ENCODE measurements around the gene POFUT1. TPM values are rescaled to one million over a fixed set of nuclear protein-coding genes. Genes with fewer than 3 reads are reported as not detected.

The POFUT1 gene
- 67.4 and 68.8 TPM in 2 replicates for total RNA-seq

- Mint-ChIP-seq H3K27me3 (ENCODE audit: low read depth) (no peaks in the 10 kb centered on the region), H3K4me1 (ENCODE audit: low read depth) (peaks cover 64% of the 10 kb centered on the region), H3K27ac (peak within 1 kb of the TSS; percentile 91), H3K4me3 (ENCODE audit: low read depth) (peak within 1 kb of the TSS; percentile 98), H3K9me3 (no peaks in the 10 kb centered on the region), H3K36me3 (ENCODE audit: low read depth) (peaks cover 84% of the 10 kb centered on the region)
- intact Hi-C loops (cut with micrococcal nuclease) = loop anchor here (1.0 to 5.0 kb wide), 3 partner anchors 24 to 274 kb away; partner anchors contain the start of gene ASXL1
- peak; percentile 88 for DNase-seq (ENCODE audit: low spot score)
These were observed at the start of gene POFUT1, which contains the start of gene PLAGL2 for GRCh38 chr20:32207626-32208498. POFUT1 (plus strand) TSS chr20:32207880; CDS start chr20:32207942, 62 bp downstream. PLAGL2 (minus strand) TSS chr20:32207743; CDS start chr20:32202178, 5,565 bp downstream.

- Mint-ChIP-seq H3K27me3 (ENCODE audit: low read depth) (no peaks in the 10 kb centered on the region), H3K4me1 (ENCODE audit: low read depth) (peaks cover 3% of the 10 kb centered on the region), H3K4me3 (ENCODE audit: low read depth) (no peak overlapping the region), H3K36me3 (ENCODE audit: low read depth) (peaks cover 56% of the 10 kb centered on the region), H3K27ac (no peak overlapping the region), H3K9me3 (no peaks in the 10 kb centered on the region)
- no peak for DNase-seq (ENCODE audit: low spot score)
- intact Hi-C loops (cut with micrococcal nuclease) = no loop called here
These were observed 49.3 kb upstream of the POFUT1 start for GRCh38 chr20:32158351-32158750.

- Mint-ChIP-seq H3K4me1 (ENCODE audit: low read depth) (peaks cover 3% of the 10 kb centered on the region), H3K27me3 (ENCODE audit: low read depth) (no peaks in the 10 kb centered on the region), H3K36me3 (ENCODE audit: low read depth) (peaks cover 60% of the 10 kb centered on the region), H3K9me3 (no peaks in the 10 kb centered on the region), H3K4me3 (ENCODE audit: low read depth) (no peak overlapping the region), H3K27ac (no peak overlapping the region)
- intact Hi-C loops (cut with micrococcal nuclease) = no loop called here
- DNase-seq (ENCODE audit: low spot score) = no peak
These were observed 48.6 kb upstream of the POFUT1 start for GRCh38 chr20:32158943-32159660.

GRCh38 chr20:32159766-32160221 is 47.9 kb upstream of the POFUT1 start:
- no peak for DNase-seq (ENCODE audit: low spot score)
- no peaks in the 10 kb centered on the region for H3K27me3 Mint-ChIP-seq (ENCODE audit: low read depth)
- peaks cover 65% of the 10 kb centered on the region for H3K36me3 Mint-ChIP-seq (ENCODE audit: low read depth)
- intact Hi-C loops (cut with micrococcal nuclease) = no loop called here
- H3K27ac Mint-ChIP-seq = no peak overlapping the region
- H3K4me3 Mint-ChIP-seq (ENCODE audit: low read depth) = no peak overlapping the region
- no peaks in the 10 kb centered on the region for H3K9me3 Mint-ChIP-seq
- peaks cover 3% of the 10 kb centered on the region for H3K4me1 Mint-ChIP-seq (ENCODE audit: low read depth)

- Mint-ChIP-seq H3K4me1 (ENCODE audit: low read depth) (no peaks in the 10 kb centered on the region), H3K36me3 (ENCODE audit: low read depth) (peaks cover 64% of the 10 kb centered on the region), H3K27me3 (ENCODE audit: low read depth) (no peaks in the 10 kb centered on the region), H3K27ac (no peak overlapping the region), H3K4me3 (ENCODE audit: low read depth) (no peak overlapping the region), H3K9me3 (no peaks in the 10 kb centered on the region)
- no peak for DNase-seq (ENCODE audit: low spot score)
- intact Hi-C loops (cut with micrococcal nuclease) = no loop called here
These were observed 47.3 kb upstream of the POFUT1 start for GRCh38 chr20:32160341-32160740.

- H3K4me3 Mint-ChIP-seq (ENCODE audit: low read depth) = no peak overlapping the region
- H3K36me3 Mint-ChIP-seq (ENCODE audit: low read depth) = peaks cover 70% of the 10 kb centered on the region
- intact Hi-C loops (cut with micrococcal nuclease) = no loop called here
- H3K9me3 Mint-ChIP-seq = no peaks in the 10 kb centered on the region
- no peak overlapping the region for H3K27ac Mint-ChIP-seq
- H3K4me1 Mint-ChIP-seq (ENCODE audit: low read depth) = no peaks in the 10 kb centered on the region
- no peaks in the 10 kb centered on the region for H3K27me3 Mint-ChIP-seq (ENCODE audit: low read depth)
- no peak for DNase-seq (ENCODE audit: low spot score)
These were observed 45.3 kb upstream of the POFUT1 start for GRCh38 chr20:32162351-32162750.

GRCh38 chr20:32163951-32164350 is 43.7 kb upstream of the POFUT1 start:
- H3K4me3 Mint-ChIP-seq (ENCODE audit: low read depth) = no peak overlapping the region
- no peaks in the 10 kb centered on the region for H3K27me3 Mint-ChIP-seq (ENCODE audit: low read depth)
- intact Hi-C loops (cut with micrococcal nuclease) = no loop called here
- H3K9me3 Mint-ChIP-seq = no peaks in the 10 kb centered on the region
- no peak for DNase-seq (ENCODE audit: low spot score)
- no peaks in the 10 kb centered on the region for H3K4me1 Mint-ChIP-seq (ENCODE audit: low read depth)
- no peak overlapping the region for H3K27ac Mint-ChIP-seq
- peaks cover 60% of the 10 kb centered on the region for H3K36me3 Mint-ChIP-seq (ENCODE audit: low read depth)

- Mint-ChIP-seq H3K27me3 (ENCODE audit: low read depth) (no peaks in the 10 kb centered on the region), H3K36me3 (ENCODE audit: low read depth) (peaks cover 52% of the 10 kb centered on the region), H3K27ac (no peak overlapping the region), H3K4me3 (ENCODE audit: low read depth) (no peak overlapping the region), H3K4me1 (ENCODE audit: low read depth) (no peaks in the 10 kb centered on the region), H3K9me3 (no peaks in the 10 kb centered on the region)
- DNase-seq (ENCODE audit: low spot score) = no peak
- intact Hi-C loops (cut with micrococcal nuclease) = no loop called here
These were observed 42.5 kb upstream of the POFUT1 start for GRCh38 chr20:32164984-32165735.

- Mint-ChIP-seq H3K9me3 (no peaks in the 10 kb centered on the region), H3K4me3 (ENCODE audit: low read depth) (no peak overlapping the region), H3K27ac (no peak overlapping the region), H3K36me3 (ENCODE audit: low read depth) (peaks cover 46% of the 10 kb centered on the region), H3K27me3 (ENCODE audit: low read depth) (no peaks in the 10 kb centered on the region), H3K4me1 (ENCODE audit: low read depth) (no peaks in the 10 kb centered on the region)
- intact Hi-C loops (cut with micrococcal nuclease) = no loop called here
- DNase-seq (ENCODE audit: low spot score) = no peak
These were observed 41.7 kb upstream of the POFUT1 start for GRCh38 chr20:32165836-32166545.

GRCh38 chr20:32167552-32167951 is 40.1 kb upstream of the POFUT1 start:
- Mint-ChIP-seq H3K4me1 (ENCODE audit: low read depth) (no peaks in the 10 kb centered on the region), H3K27me3 (ENCODE audit: low read depth) (no peaks in the 10 kb centered on the region), H3K27ac (no peak overlapping the region), H3K4me3 (ENCODE audit: low read depth) (no peak overlapping the region), H3K9me3 (no peaks in the 10 kb centered on the region), H3K36me3 (ENCODE audit: low read depth) (peaks cover 30% of the 10 kb centered on the region)
- no peak for DNase-seq (ENCODE audit: low spot score)
- intact Hi-C loops (cut with micrococcal nuclease) = no loop called here

GRCh38 chr20:32168184-32168910 is 39.3 kb upstream of the POFUT1 start:
- intact Hi-C loops (cut with micrococcal nuclease) = no loop called here
- Mint-ChIP-seq H3K27me3 (ENCODE audit: low read depth) (no peaks in the 10 kb centered on the region), H3K4me1 (ENCODE audit: low read depth) (no peaks in the 10 kb centered on the region), H3K4me3 (ENCODE audit: low read depth) (no peak overlapping the region), H3K36me3 (ENCODE audit: low read depth) (peaks cover 28% of the 10 kb centered on the region), H3K27ac (no peak overlapping the region), H3K9me3 (no peaks in the 10 kb centered on the region)
- DNase-seq (ENCODE audit: low spot score) = no peak
